ENCODE data around the gene ARHGAP19.

- TF ChIP-seq EZH2 (IDR thresholded peaks at IDR 0.05; ENCODE audit: low read depth) (no peak), CTCF (conservative IDR thresholded peaks at IDR 0.05) (no peak)
Observed at GRCh38 chr10:97338041-97338440, 45.6 kb upstream of the ARHGAP19 start.
